ENCODE results near the gene EXTL1.

Gene EXTL1

GRCh38 chr1:26070296-26070962 lies 48.9 kb downstream of the EXTL1 start:
- DNase-seq (ENCODE audit: low spot score): no peak

- no peak for DNase-seq (ENCODE audit: low spot score)
These were observed 49.4 kb downstream of the EXTL1 start for GRCh38 chr1:26070963-26071342.

GRCh38 chr1:26072305-26072704 lies 50.7 kb downstream of the EXTL1 start:
- DNase-seq (ENCODE audit: low spot score): no peak

DNA sequence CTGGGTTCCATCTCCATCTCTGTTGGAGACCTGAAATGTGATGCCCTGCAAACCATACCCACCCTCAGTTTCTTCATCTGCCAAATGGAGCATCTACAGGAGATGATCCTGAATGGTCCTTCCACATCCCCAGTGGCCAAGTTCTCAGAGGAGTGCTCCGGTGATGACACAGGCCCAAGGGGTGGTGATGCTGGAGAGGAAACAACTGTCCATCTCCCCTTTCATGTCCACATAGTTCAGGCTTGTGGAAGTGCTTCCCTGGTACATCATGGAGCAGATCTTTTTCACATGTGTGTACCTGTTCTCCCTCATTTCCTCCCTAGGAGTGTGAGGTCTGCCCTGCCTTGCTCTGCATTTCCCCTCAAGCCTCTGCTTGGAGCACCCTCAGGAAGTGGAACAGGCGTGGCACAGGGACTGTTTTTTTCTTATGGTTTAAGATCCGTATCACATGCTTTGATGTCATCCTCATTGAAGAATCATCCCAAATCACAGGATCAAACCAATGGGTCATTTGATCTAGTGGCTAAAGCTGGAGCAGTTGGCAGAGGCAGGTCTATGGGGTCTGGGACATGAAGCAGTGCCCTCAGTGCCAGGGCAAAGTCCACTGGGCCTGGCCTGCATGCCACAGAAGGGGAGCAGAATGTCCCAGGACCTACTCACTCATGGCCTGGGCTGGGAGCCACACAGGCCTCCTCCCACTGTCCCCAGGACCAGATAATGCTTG lies 54.0 kb downstream of the EXTL1 start:
- no peak for DNase-seq (ENCODE audit: low spot score)

- no peak for DNase-seq (ENCODE audit: low spot score)
These were observed 55.9 kb downstream of the EXTL1 start for GRCh38 chr1:26077524-26077923.

GRCh38 chr1:26078286-26079177 lies 57.0 kb downstream of the EXTL1 start:
- DNase-seq (ENCODE audit: low spot score): no peak

DNA sequence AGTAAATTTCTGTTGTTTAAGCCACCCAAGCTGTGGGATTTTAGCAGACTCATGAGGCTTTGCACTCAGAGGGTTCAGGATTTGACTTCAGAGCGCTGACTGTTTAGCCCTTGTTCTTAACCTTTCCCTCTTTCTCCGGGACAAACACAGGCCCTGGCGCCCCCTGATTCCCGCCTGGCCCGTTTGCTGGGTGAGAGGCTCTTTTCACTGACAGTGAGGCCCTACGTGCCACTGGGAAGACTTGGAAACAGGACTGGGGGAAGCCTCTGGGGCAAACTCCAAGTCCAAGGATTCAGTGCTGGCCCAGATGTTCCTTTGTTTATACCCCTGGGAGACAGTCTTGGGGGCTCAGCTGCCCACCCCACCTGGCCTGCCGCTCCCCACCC lies 57.6 kb downstream of the EXTL1 start:
- DNase-seq (ENCODE audit: low spot score): no peak

- no peak for DNase-seq (ENCODE audit: low spot score)
These were observed 58.6 kb downstream of the EXTL1 start for GRCh38 chr1:26079960-26080814.

- no peak for DNase-seq (ENCODE audit: low spot score)
These were observed 59.9 kb downstream of the EXTL1 start for GRCh38 chr1:26081267-26082019.

- DNase-seq (ENCODE audit: low spot score): no peak
These were observed 60.4 kb downstream of the EXTL1 start for GRCh38 chr1:26082020-26082350.

DNA sequence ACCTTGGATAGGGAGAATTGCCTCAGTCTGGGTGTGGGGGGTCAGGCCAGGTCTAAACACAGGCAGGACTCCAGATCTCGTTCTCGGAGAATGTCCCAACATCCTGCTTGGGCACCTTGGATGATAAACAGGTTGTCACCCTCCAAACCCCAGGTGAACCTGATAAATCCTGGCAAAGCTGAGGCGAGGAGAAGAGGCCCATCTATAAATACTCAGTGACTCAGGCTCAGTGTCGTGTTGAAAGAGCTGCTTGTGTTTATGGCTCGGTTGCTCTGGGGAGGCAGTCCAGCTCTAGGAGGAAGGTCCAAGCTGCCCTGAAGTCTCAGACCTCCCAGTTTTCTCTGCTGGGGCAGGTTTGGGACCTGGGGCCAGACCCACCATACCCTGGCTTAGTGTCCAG lies 61.6 kb downstream of the EXTL1 start:
- no peak for DNase-seq (ENCODE audit: low spot score)

GRCh38 chr1:26084091-26084561 lies 62.6 kb downstream of the EXTL1 start:
- DNase-seq (ENCODE audit: low spot score): no peak

DNA sequence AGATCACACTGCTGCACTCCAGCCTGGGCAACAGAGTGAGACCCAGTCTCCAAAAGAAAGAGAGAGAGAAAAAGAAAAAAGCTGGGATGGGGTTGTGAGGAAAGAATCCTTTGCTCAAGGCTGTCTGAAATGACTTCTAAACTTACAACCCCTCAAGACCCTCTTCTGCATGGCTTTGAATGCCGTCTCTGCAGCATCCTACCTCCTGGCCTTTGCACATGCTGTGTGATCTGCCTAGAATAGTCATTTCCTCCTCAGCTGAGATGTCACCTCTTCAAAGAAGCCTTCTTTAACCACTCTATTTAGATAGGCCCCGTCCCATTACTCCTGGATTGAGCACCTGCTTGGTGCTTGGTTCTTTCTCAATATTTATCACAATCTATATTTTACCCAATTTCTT lies 63.3 kb downstream of the EXTL1 start:
- no peak for DNase-seq (ENCODE audit: low spot score)
